PC-9 (cell line): Measurements from ENCODE around the gene C5orf47. TPM values are rescaled to one million over a fixed set of nuclear protein-coding genes. Genes with fewer than 3 reads are reported as not detected.

Experiments
- BruUV-seq: library from RNA; stranded (reverse); fragments of 400-500 nt; replicated peaks from 2 replicates; lab custom pipeline; 2021; lab: Mats Ljungman, UMichigan
- CTCF ChIA-PET: fragments of 300-600 bp; sonication (Branson Sonifier 250); formaldehyde crosslinking; loops from one replicate; lab custom pipeline; 2022; ENCODE audit warnings: antibody characterized with exemption; lab: Charles Lee
- POLR2A ChIA-PET: fragments of 300-600 bp; sonication (Branson Sonifier 250); formaldehyde crosslinking; loops from one replicate; lab custom pipeline; 2022; ENCODE audit warnings: antibody characterized with exemption; ENCODE audit not compliant: unreplicated experiment; lab: Charles Lee
- DNase-seq, 2 experiments: peaks; one replicate each; pipeline versions ENCODE4 v3.0.0 to v3.0.0-alpha.2; 2015 to 2022; ENCODE audit warnings: mixed read lengths in 1 of 2
- H2AFZ ChIP-seq: fragments of 200-600 bp; sonication (generic); 2 replicates; pipeline ENCODE4 v1.8.1; 2017; ENCODE audit warnings: antibody characterized with exemption
- H3F3A ChIP-seq: fragments of 200-600 bp; sonication (generic); 2 replicates; pipeline ENCODE4 v1.8.1; 2017; ENCODE audit warnings: antibody characterized with exemption, mild to moderate bottlenecking, low read depth; ENCODE audit not compliant: insufficient read depth
- H3K27ac ChIP-seq: fragments of 200-600 bp; sonication (generic); 2 replicates; pipeline ENCODE4 v1.6.1; 2016; ENCODE audit warnings: mixed run types
- H3K27me3 ChIP-seq: fragments of 200-600 bp; sonication (generic); 2 replicates; pipeline ENCODE4 v1.6.1; 2016; ENCODE audit warnings: low read depth, mixed run types; ENCODE audit not compliant: insufficient read depth
- H3K36me3 ChIP-seq: fragments of 200-600 bp; sonication (generic); 2 replicates; pipeline ENCODE4 v1.6.1; 2016; ENCODE audit warnings: low read depth, mixed run types
- H3K4me1 ChIP-seq: fragments of 200-600 bp; sonication (generic); replicated peaks from 2 replicates; pipeline ENCODE4 v1.6.1; 2016; ENCODE audit warnings: mixed run types; ENCODE audit not compliant: insufficient read depth
- H3K4me2 ChIP-seq: fragments of 200-600 bp; sonication (generic); 2 replicates; pipeline ENCODE4 v1.6.1; 2017; ENCODE audit warnings: mixed run types
- H3K4me3 ChIP-seq: fragments of 200-600 bp; sonication (generic); 2 replicates; pipeline ENCODE4 v1.6.1; 2016; ENCODE audit warnings: mixed run types
- H3K79me2 ChIP-seq: fragments of 200-600 bp; sonication (generic); 2 replicates; pipeline ENCODE4 v1.6.1; 2017; ENCODE audit warnings: low read depth, mixed run types
- H3K9me2 ChIP-seq: fragments of 200-600 bp; sonication (generic); 2 replicates; pipeline ENCODE4 v1.8.1; 2017; ENCODE audit warnings: mild to moderate bottlenecking; ENCODE audit not compliant: insufficient read depth
- H3K9me3 ChIP-seq: fragments of 200-600 bp; sonication (generic); 2 replicates; pipeline ENCODE4 v1.8.1; 2016; ENCODE audit warnings: low read depth; ENCODE audit not compliant: insufficient read depth
- H4K20me1 ChIP-seq: fragments of 200-600 bp; sonication (generic); 2 replicates; pipeline ENCODE4 v1.8.1; 2017; ENCODE audit not compliant: insufficient read depth
- CTCF ChIP-seq: fragments of 200-600 bp; sonication (generic); conservative IDR thresholded peaks from 2 replicates; pipeline ENCODE4 v1.6.1; 2017; ENCODE audit warnings: mixed run types, antibody characterized with exemption, mild to moderate bottlenecking, moderate library complexity
- EZH2 ChIP-seq: fragments of 200-600 bp; sonication (generic); IDR thresholded peaks from 2 replicates; pipeline ENCODE4 v1.8.0; 2017; ENCODE audit warnings: antibody characterized with exemption, low read depth
- intact Hi-C: fragments of 100-400 bp; cut with micrococcal nuclease; formaldehyde crosslinking; loops from one replicate; pipeline ENCODE4 v1.10.0; 2022; ENCODE audit not compliant: unreplicated experiment
- total RNA-seq: library from RNA; stranded (reverse); gene quantifications from 2 replicates; pipeline ENCODE4 v1.2.3, GENCODE V29; 2021

Gene C5orf47
- total RNA-seq, 1 experiment from 2014 or later: not detected

DNA sequence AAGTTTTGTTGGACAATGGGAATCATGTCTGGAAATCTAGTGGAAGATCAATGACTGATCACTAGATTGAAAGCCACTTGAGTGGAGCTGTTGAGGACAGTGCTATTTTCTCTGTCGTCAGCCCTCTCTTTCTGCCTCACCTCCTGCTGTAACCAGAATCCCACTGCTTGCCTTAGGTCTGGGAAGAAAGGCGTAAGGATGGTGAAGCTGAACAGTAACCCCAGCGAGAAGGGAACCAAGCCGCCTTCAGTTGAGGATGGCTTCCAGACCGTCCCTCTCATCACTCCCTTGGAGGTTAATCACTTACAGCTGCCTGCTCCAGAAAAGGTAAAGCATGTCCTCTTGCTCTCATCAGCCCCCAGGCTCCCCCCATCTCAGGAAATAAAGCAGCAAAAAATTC lies 57.6 kb downstream of the C5orf47 start:
- ChIA-PET POLR2A (no interaction called here), CTCF (no interaction called here)
- Histone ChIP-seq H3K36me3 (no peaks in the 10 kb centered on the region), H3K4me1 (no peaks in the 10 kb centered on the region), H3K4me3 (no peak overlapping the region), H3K9me3 (no peaks in the 10 kb centered on the region), H3K4me2 (no peak overlapping the region), H3K27me3 (peaks cover 20% of the 10 kb centered on the region), H4K20me1 (no peaks in the 10 kb centered on the region; the same call in 1 of the 2 replicates), H3K27ac (no peak overlapping the region), H3K9me2 (no peaks in the 10 kb centered on the region), H3K79me2 (no peaks in the 10 kb centered on the region), H3F3A (no peaks in the 10 kb centered on the region), H2AFZ (no peak overlapping the region)
- intact Hi-C loops: no loop called here
- DNase-seq: no peak
- no TSS peak for BruUV-seq
- no peak for TF ChIP-seq EZH2
- TF ChIP-seq CTCF: no peak

- no peak overlapping the region for H3K4me2 ChIP-seq
- no peak overlapping the region for H3K27ac ChIP-seq
- H3K4me3 ChIP-seq: no peak overlapping the region
- no peaks in the 10 kb centered on the region for H3K9me2 ChIP-seq
- BruUV-seq: no TSS peak
- no peaks in the 10 kb centered on the region for H3F3A ChIP-seq
- H3K79me2 ChIP-seq: no peaks in the 10 kb centered on the region
- intact Hi-C loops: no loop called here
- H3K9me3 ChIP-seq: no peaks in the 10 kb centered on the region
- H3K27me3 ChIP-seq: peaks cover 24% of the 10 kb centered on the region
- ChIA-PET CTCF (no interaction called here), POLR2A (no interaction called here)
- TF ChIP-seq EZH2 (no peak), CTCF (no peak)
- H4K20me1 ChIP-seq: no peaks in the 10 kb centered on the region; the same call in 1 of the 2 replicates
- DNase-seq: no peak
- no peaks in the 10 kb centered on the region for H3K4me1 ChIP-seq
- no peak overlapping the region for H2AFZ ChIP-seq
- H3K36me3 ChIP-seq: no peaks in the 10 kb centered on the region
Measured at GRCh38 chr5:174047472-174048099, 58.6 kb downstream of the C5orf47 start.

GRCh38 chr5:174052636-174053035 lies 63.7 kb downstream of the C5orf47 start:
- CTCF ChIA-PET: no interaction called here
- BruUV-seq: no TSS peak

More at GRCh38 chr5:174052636-174053035, 63.7 kb downstream of the C5orf47 start:
- no peak overlapping the region for H3K4me2 ChIP-seq
- TF ChIP-seq EZH2: no peak
- TF ChIP-seq CTCF: no peak
- no peaks in the 10 kb centered on the region for H3K9me2 ChIP-seq
- H3K36me3 ChIP-seq: no peaks in the 10 kb centered on the region
- POLR2A ChIA-PET: no interaction called here
- H3K4me1 ChIP-seq: no peaks in the 10 kb centered on the region
- H2AFZ ChIP-seq: no peak overlapping the region
- peaks cover 63% of the 10 kb centered on the region for H3K27me3 ChIP-seq
- no peaks in the 10 kb centered on the region for H3F3A ChIP-seq
- no peak for DNase-seq
- H4K20me1 ChIP-seq: 0 out of 2 replicates have a peak, but pooled peaks cover 2% of the 10 kb centered on the region
- H3K4me3 ChIP-seq: no peak overlapping the region
- no peak overlapping the region for H3K27ac ChIP-seq
- intact Hi-C loops: no loop called here
- H3K9me3 ChIP-seq: no peaks in the 10 kb centered on the region
- H3K79me2 ChIP-seq: no peaks in the 10 kb centered on the region
